Osteocyte (in vitro differentiated cells): ENCODE measurements around the gene ATG16L2. TPM values are rescaled to one million over a fixed set of nuclear protein-coding genes. Genes with fewer than 3 reads are reported as not detected.

Experiments used
- DNase-seq: peaks from one replicate; pipeline ENCODE4 v3.0.0; 2021; ENCODE audit warnings: mixed read lengths; ENCODE audit not compliant: unreplicated experiment; ENCODE audit errors: extremely low spot score
- H3K27ac Mint-ChIP-seq: one replicate; pipeline ENCODE4 v1.8.0; 2021; ENCODE audit warnings: mild to moderate bottlenecking, mixed read lengths; ENCODE audit not compliant: unreplicated experiment
- H3K27me3 Mint-ChIP-seq: one replicate; pipeline ENCODE4 v1.8.0; 2021; ENCODE audit warnings: mixed read lengths; ENCODE audit not compliant: unreplicated experiment
- H3K36me3 Mint-ChIP-seq: one replicate; pipeline ENCODE4 v1.8.0; 2021; ENCODE audit warnings: mixed read lengths; ENCODE audit not compliant: unreplicated experiment
- H3K4me1 Mint-ChIP-seq: one replicate; pipeline ENCODE4 v1.8.0; 2021; ENCODE audit warnings: mixed read lengths; ENCODE audit not compliant: unreplicated experiment
- H3K4me3 Mint-ChIP-seq: one replicate; pipeline ENCODE4 v1.8.0; 2021; ENCODE audit warnings: mild to moderate bottlenecking, moderate library complexity, mixed read lengths; ENCODE audit not compliant: unreplicated experiment
- H3K9me3 Mint-ChIP-seq: one replicate; pipeline ENCODE4 v1.8.0; 2021; ENCODE audit warnings: mixed read lengths; ENCODE audit not compliant: unreplicated experiment
- CTCF ChIP-seq: fragments of 200-600 bp; sonication (generic); IDR thresholded peaks from 2 replicates; pipeline ENCODE4 v1.5.0; 2021; ENCODE audit warnings: antibody characterized with exemption, mild to moderate bottlenecking, moderate library complexity
- total RNA-seq: library from RNA; stranded (reverse); gene quantifications from 2 replicates; pipeline ENCODE4 v1.2.1, GENCODE V29; 2021

Gene ATG16L2
- total RNA-seq, 1 donor from 2014 or later = 17.1 TPM

GRCh38 chr11:72859126-72859525 is 44.9 kb downstream of the ATG16L2 start:
- Mint-ChIP-seq H3K27me3 (no peaks in the 10 kb centered on the region), H3K4me3 (no peak overlapping the region), H3K27ac (peak overlapping the region; percentile 20), H3K9me3 (no peaks in the 10 kb centered on the region), H3K36me3 (peaks cover 8% of the 10 kb centered on the region), H3K4me1 (peaks cover 36% of the 10 kb centered on the region)
- DNase-seq = no peak
- no peak for TF ChIP-seq CTCF

- H3K9me3 Mint-ChIP-seq = no peaks in the 10 kb centered on the region
- no peak for DNase-seq
- H3K4me1 Mint-ChIP-seq = peaks cover 44% of the 10 kb centered on the region
- TF ChIP-seq CTCF = no peak
- no peak overlapping the region for H3K4me3 Mint-ChIP-seq
- peaks cover 8% of the 10 kb centered on the region for H3K36me3 Mint-ChIP-seq
- no peak overlapping the region for H3K27ac Mint-ChIP-seq
- H3K27me3 Mint-ChIP-seq = no peaks in the 10 kb centered on the region
Measured at GRCh38 chr11:72860010-72860409, 45.8 kb downstream of the ATG16L2 start.

DNA sequence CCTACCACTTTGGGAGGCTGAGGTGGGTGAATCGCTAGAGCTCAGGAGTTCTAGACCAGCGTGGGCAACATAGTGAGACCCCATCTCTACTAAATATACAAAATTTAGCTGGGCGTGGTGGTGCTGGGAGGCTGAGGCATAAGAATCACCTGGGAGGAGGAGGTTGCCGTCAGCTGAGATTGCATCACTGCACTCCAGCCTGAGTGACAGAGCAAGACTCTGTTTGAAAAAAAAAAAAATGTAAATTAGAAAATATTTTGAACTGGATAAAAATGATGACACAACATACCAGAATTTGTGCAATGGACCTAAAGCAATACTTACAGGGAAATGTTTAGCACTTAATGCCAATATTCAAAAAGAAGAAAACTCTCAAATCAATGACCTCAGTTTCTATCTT is 46.4 kb downstream of the ATG16L2 start:
- H3K4me3 Mint-ChIP-seq = no peak overlapping the region
- peak overlapping the region; percentile 27 for H3K27ac Mint-ChIP-seq
- H3K36me3 Mint-ChIP-seq = peaks cover 8% of the 10 kb centered on the region
- H3K27me3 Mint-ChIP-seq = no peaks in the 10 kb centered on the region
- no peak for DNase-seq
- H3K4me1 Mint-ChIP-seq = peaks cover 49% of the 10 kb centered on the region
- no peak for TF ChIP-seq CTCF
- H3K9me3 Mint-ChIP-seq = no peaks in the 10 kb centered on the region

DNA sequence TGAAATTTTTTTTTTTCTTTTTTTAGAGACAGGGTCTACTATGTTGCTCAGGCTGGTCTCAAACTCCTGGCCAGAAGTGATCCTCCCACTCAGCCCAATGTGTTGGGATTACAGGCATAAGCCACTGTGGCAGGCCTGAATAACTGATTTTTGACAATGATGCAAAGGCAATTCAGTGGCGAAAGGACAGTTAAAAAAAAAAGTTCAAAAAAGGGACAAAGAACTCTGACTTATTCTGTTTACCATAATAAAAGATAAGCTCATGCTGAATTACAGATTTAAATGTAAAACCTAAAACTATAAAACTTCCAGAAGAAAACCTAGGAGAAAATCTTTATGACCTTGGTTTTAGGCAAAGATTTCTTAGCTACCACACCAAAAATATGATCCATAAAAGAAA is 48.9 kb downstream of the ATG16L2 start:
- Mint-ChIP-seq H3K27ac (peak overlapping the region; percentile 56), H3K4me3 (no peak overlapping the region), H3K36me3 (peaks cover 15% of the 10 kb centered on the region), H3K27me3 (no peaks in the 10 kb centered on the region), H3K4me1 (peaks cover 49% of the 10 kb centered on the region), H3K9me3 (no peaks in the 10 kb centered on the region)
- TF ChIP-seq CTCF = no peak
- DNase-seq = no peak

GRCh38 chr11:72863916-72864315 is 49.7 kb downstream of the ATG16L2 start:
- Mint-ChIP-seq H3K27ac (peak overlapping the region; percentile 83), H3K9me3 (no peaks in the 10 kb centered on the region), H3K4me3 (no peak overlapping the region), H3K27me3 (no peaks in the 10 kb centered on the region), H3K36me3 (peaks cover 15% of the 10 kb centered on the region), H3K4me1 (peaks cover 49% of the 10 kb centered on the region)
- TF ChIP-seq CTCF = no peak
- no peak for DNase-seq
